GM19452 (cell line): Measurements from ENCODE around the gene KCNJ1.

Source experiments
- ATAC-seq: cut with Tn5 transposase; IDR thresholded peaks from one replicate; pipeline ENCODE4 v1.9.1; 2021; ENCODE audit not compliant: unreplicated experiment

The KCNJ1 gene

DNA sequence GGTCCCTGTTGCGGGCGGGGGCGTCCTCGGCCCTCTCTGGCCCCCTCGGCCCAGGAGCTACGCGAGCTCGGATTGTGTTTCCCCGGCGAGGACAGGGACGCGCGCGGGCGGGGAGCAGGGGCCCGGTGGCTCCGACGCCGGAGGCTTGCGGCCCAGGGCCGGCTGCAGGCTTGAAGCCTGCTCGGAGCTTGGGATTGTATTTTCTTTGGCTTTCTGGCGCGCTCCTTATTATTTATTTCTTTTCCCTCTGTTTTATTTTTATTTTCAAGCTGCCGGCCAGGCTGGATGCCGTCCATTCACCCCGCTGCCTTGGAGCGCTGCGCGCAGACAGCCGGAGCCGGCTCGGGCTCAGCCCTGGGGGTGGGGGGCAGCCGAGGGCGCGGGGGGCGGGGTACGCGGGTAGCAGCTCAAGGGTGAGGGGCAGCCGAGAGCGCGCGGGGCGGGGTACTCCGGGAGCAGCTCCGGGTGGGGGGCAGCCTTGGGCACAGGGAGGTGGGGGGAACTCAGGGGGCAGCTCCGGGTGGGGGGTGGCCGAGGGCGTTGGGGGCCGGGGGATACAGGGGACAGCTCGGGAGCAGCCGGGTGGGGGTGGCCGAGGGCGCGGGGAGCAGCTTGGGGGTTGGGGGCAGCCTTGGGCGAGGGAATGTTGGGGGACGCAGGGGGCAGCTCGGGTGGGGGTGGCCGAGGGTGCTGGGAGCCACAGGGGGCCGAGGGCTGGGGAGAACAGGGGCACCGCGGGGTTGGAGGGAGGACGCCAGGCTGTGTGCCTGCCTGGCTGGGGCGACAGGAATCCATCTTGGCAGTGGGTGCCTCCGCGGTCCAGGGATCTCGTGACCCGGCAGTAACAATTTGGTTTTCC, 42.7 kb downstream of the KCNJ1 start:
- ATAC-seq = no peak

DNA sequence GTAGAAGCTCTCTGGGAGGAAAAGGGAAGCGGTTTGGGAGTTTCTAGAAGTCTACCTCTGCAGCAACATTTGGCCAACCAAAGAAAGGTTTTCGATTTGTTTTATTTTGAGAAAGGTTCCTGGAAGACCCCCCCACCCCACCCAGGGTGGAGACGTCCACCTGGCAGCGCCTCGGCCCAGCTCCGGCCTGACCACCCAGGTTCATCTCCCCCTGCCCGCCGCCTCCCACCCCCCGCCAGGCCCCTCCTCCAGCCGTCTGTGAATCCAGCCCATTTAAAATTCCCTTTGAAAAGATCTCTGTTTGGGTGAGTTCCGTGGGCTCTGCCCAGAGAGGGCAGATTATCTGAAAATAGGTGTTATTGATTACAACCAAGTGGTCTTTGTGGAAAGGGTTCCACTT, 43.3 kb downstream of the KCNJ1 start:
- ATAC-seq = no peak

DNA sequence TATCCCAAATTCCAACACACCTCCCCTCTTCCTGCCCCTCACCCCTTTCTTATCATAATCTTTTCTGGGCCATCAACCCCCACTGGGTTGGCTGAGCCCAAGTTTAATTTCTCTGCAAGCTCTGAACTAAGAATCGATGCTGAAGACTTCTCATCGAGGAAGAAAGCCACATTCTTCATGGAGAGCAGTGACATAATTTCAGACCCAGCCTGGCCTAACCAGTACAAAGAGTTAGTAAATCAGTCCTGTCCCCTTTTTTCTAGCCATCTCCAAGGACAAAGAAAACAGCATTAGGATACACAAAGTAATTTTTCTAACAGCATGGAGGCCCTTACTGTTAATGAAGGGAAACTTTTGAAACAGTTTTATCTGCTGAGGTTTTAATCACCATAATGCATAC, 45.0 kb downstream of the KCNJ1 start:
- no peak for ATAC-seq

DNA sequence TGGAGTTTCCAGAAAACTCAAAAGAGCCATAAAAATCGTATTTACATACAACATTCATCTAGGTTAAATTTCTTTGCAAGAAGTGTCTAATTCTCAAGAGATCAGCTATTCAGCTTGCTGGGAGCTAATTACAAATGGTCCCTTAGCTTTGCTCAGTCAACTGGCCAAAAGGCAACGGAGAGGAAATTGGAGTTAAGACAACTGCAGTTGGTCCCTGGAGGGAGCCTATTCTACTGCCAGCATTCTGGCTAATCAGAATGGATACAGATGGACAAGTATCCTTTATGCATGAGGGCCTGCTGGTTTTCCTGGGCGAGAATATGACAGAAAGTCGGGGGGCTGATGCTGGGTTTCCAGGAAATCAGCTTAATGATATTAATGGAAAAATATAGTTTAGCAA, 45.5 kb downstream of the KCNJ1 start:
- ATAC-seq = no peak

DNA sequence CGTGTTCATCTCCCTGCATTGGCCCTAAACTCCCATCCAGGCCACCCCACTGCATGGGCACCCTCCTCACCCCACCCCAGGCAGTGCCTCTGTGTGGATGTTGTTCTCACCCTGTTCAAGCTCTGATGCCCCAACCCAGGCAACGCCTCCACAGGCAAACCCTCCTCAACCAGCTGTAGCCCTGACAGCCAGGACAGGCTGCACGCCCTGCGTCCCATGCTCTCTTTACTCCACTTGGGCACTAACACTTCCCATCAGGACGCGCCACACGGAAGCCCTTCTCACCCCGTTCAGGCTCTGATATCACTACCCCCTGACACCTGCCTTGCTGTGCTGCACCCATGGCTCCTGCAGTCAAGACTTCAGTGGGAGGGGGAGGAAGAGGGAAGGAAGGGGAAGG, 47.9 kb downstream of the KCNJ1 start:
- no peak for ATAC-seq

DNA sequence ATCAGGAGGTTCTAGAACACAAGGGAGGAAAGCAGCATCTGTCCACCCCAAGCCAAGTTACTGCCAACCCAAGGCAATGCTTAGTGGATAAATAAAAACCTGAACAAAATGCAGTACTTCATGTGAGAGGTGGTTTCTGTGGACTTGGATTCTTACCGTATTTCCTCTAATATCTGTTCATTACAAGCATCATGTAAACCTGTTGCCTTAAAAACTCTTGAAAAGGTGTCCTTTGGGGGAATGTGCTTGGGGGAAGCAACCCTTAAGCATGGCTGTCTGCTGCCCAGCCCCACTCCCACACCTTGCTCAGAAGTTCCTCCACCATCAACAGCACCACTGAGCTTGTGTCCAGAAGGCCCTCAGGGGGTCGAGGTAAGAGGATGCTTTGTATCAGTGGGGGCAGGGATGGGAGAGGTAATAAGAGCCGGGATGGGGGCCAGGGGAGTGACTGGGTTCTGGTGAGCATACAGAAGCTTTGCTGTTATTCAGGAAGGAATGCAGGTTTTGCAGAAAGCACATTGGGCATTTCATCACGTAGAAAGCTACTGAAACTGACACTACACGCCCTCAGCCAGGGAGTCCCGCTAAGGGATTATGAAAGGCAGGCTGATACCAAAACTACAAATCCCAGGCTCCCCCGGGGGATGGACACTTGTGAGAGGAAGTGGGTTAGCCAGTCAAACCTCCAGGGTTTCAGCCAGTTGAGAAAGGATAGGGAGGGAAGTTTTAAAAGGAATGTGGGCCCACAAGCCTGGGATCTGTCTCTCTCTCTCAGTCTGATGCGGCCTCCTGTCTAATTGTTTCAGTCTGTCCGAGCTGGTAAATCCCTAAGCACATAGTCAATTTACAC, 52.0 kb downstream of the KCNJ1 start:
- ATAC-seq = no peak

DNA sequence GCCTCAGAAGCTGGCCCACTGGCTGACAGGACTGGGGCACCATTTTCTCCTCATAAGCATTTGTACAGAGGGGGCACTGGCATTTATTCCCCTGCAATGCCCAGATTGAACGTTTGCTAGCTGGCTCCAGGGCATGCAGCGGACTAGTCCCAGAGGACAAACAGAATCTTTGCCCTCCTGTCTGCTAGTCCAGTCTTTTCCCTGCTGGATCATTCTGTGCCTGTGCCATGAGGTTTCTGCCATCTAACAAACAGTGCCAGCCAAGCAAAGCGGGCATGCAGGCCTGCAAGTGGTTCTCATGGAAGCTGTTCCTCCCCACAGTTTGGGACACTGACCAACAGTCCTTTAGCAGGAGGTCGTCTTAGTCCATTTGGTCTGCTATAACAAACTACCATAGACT, 53.4 kb downstream of the KCNJ1 start:
- ATAC-seq = no peak

DNA sequence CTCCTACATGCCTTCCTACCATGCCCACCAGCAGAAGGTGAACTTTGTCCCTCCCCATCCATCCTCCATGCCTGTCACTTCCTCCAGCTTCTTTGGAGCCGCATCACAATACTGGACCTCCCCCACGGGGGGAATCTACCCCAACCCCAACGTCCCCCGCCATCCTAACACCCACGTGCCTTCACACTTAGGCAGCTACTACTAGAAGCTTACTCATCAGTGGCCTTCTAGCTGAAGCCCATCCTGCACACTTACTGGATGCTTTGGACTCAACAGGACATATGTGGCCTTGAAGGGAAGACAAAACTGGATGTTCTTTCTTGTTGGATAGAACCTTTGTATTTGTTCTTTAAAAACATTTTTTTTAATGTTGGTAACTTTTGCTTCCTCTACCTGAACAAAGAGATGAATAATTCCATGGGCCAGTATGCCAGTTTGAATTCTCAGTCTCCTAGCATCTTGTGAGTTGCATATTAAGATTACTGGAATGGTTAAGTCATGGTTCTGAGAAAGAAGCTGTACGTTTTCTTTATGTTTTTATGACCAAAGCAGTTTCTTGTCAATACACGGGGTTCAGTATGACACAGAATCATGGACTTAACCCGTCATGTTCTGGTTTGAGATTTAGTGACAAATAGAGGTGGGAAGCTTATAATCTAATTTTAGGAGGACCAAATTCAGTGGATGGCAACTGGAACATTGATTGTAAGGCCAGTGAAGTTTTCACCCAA, 56.1 kb downstream of the KCNJ1 start:
- no peak for ATAC-seq

DNA sequence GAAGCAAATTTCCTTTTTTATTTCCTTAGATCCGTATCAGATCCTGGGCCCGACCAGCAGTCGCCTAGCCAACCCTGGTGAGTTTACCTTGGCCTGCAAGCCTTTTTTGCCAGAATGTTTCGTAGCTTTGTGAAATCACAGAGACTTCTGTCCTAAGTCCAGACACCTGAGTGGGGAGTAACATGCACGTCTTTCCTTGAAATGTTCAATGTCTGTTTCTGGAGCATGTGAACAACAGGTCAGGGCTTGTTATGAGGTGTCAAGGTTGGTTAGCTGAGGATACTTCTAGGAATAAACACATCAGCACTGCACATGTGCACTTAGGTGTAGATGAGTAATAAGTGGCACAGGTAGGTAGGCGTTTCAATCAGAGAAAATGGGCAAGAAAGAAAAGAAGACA, 58.0 kb downstream of the KCNJ1 start:
- ATAC-seq = no peak

DNA sequence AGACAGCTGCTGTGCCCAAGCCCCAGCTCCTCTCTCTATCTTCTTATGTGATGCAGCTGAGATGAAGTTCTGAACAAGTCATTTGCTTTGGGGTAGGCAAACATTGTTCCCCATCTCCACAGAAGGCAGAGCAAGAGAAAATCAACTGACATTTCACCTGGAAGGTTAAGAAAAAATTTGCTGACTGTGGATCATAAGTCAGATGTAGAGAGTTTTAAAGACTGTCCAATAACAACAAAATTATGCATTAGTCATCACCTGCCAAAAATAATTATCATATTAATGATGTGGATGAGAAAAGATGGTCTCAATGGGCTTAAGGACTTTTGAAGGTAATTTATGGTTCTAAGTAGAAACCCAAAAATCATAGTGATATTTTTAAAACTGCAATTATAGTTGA, 59.2 kb downstream of the KCNJ1 start:
- no peak for ATAC-seq

DNA sequence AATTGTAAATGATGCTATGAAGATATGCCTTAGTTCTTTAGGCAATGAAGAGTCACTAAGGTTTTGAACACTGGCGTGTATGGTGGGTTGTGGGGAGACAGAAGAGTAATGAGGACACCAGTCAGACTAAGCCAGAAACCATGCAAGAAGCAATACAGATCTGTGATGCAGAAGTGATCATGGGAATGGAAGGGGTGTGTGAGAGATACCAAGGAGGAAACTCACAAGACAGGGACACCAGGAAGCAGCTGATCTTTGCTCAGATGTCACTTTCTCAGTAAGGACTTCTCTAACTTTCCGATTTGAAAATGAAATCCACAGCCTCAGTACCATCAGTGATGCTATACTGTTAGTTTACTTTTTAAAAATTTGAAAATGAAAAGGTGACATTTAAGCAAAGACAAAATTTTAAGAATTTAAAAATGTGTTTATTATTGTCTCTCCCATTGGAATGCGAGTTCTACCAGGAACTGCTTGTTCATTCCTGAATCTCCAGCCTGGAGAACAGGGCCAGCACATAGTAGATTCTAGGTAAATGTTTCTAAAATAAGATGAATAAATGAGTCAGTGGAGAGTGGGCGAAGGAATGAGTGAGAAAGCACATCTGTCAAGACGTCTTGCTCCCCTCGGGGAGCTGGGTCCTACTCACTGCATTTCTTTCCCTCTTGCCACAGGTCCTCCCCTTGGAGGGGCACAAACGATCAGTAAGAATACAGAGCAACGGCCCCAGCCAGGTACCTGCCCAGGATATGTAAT, 60.4 kb downstream of the KCNJ1 start:
- ATAC-seq = no peak

DNA sequence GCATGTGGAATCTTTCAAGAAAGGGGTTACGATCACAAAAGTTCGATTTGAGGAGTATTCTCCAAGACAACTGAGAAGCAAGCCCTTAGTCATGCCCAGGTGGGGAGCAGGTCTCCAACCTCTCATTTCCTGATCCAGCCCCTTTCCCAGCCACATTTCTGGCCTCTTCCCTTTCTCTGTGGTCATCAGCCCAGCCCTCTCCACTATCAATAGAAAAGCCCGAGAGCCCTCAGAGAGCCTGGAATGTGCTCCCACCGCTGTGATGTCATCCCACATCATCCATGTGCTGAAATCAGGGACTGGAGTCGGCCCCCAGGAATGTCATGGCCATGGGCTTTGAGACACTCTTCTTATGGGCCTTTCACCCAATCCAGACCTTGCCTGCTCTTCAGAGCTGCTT, 62.6 kb downstream of the KCNJ1 start:
- no peak for ATAC-seq

DNA sequence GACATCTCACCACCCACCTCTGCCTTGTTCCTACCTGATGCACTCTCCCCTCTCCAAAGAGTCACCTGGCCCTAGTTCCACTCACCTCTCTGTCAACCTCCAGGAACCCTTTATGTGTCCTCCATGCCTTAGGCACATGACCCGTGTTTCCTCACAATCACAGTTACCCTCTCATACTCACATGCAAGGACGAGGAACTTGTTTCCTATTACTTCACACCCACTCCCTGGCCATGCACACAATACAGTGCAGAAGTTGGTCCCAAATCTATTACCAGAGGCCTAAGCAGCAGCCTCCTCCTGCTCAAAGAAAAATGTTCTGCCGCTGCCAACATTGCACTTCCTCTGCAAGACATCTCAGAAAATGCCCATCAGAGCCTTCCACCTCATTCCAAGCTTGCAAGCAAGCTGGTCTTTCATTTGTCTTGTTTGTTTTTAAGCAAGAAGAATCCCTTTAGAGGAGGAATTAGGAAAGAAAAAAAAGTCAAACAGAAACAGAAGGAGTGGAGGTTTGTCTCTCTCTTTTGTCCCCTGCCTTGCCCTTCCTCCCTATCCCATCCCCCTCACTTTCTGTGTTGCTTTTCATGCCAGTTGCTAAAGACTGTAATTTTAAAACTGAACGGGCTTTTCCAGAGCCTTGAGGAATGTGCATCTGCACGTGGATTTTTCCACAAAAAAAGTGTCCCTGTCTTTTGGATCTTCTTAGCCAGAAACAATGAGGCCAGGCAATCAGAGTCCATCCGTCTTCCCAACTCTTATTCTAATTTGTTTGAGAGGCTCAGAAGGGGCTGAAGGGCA, 63.4 kb downstream of the KCNJ1 start:
- ATAC-seq = no peak

DNA sequence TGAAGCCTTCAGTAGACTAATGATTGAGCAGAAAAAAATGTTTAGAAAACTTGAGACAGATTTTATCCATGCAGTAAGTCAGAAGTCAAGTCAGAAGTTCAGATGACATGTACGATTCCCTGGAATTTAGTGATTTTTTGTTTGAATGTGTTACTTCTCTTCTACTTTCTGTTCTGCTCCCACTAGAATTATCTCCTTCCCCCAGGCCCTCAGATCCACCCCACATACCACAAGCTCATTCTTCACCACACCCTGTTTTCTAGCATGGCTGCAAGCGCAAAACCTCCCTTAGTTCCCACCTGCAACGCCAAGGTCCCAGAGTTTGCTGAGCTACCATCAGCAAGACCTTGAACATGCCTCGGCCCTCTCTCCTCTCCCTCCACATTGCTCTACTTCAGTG, 64.1 kb downstream of the KCNJ1 start:
- no peak for ATAC-seq

DNA sequence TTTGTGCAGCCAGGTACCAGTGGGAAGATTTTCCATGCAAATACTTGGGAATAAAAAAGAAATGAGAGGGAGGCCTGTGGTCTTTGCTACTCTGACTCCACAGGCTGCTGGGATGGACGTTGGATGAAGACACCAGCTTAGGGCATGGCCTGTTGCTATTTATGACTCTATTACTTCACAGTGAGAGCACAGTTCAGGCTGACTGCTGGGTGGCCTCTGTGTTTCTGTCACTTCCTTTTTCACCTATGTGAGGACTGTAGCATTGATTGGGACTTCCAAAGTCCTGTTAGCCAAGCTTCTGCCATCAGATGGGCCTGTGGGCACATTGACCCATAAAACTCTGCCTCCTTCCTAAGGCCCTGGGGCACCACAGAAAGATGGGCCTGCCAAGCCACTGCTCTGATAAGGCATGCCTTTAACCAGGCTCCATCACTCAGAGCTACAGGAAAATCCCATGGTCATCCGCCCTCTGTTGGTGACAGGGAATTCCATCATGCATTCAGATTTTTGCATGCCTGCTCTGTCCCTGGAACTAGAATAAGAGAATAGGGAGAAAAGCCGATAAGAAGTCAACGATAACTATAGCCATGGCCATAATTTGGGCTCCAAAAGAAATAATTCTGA, 64.6 kb downstream of the KCNJ1 start:
- ATAC-seq = no peak

DNA sequence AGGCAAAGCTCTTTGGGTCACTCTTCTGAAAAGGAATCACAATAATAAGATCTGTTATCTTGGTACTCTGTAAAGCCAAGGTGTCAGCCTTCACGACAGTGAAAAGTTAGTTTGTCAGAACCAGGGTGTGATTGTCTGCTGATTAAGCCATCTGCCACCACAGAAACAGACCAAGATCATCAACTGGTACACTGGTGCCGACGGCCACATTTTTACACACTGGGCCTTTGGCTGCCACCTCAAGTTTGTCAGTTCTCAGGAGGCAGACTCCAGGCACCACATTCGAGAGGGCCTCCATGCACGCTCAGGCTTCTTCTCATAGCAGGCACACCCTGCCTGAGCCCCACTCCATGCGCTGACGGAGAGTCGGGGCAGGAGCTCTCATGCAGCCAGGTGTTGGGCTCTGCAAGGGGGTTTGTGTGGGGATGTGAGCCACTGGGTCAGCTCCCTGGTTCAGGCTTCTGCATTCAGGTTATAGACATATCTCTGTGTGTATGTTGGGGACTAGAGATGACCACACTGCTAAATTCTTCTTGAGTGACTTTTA, 66.2 kb downstream of the KCNJ1 start:
- no peak for ATAC-seq

DNA sequence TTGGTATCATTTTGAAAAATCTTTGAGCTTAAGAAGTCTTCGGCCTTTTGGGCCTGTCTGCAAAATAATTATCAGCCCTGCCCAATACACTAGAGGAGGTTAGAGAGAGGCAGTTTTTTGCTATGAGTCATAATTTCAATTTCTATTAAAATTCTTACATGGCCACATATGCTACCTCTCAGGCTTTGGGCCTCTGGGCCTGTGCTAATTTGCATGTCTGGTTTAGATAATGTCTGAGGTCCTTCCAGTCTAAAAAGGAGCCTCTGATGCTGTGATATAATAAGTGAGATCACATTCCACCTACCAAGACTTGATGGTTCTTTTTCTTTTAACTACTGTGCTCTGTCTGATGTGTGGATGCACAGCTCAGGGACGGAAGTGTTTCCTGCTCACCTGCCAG, 70.8 kb downstream of the KCNJ1 start:
- peak; percentile 99 for ATAC-seq

DNA sequence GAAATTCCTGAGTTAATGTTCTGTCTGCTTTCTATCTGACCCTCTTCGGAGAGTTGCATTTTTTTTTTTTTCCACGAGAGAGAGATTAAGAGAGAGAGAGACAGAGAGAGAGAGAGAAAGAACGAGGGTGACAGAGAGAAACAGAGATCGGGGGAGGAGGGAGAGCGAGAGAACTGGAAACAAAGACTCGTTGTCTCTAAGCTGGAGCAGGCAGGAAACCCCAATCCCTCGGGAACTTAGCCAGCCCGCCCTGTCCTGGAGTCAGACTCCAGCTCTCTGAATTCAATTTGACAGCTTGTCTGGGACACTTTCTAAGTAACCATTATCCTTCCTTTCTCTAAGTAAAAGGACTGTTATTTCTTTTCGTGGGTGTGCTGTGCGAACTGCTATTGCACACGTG, 76.9 kb downstream of the KCNJ1 start:
- no peak for ATAC-seq

DNA sequence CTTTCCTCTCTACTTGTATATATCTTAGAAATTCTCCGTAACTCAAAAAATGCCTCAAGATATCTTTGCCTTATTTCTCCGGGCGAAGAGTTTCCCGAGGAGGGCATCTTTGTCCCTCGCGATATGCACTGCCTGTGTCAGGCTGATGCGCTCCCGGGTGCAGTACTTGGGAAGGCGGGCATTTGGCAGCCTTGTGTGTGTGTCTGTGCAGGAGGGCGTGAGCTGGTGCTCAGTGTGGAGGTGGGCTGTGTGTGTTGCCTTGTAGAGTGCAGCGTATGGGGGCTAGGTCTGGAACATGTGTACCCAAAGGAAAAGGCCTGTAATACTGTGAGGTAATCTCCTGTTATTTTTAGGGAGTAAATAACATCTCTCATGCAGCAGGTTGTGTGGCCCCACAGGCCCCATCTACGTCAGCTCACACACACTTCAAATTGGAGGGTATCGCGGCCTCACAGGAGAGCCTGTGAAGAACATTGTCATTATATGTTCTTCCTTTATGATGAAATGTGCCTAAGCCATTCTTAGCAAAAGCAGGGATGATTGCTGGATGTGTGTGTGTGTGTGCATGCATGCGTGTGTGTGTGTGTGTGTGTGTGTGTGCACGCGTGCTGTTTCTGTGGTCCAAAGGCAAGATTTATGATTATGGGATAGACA, 77.5 kb downstream of the KCNJ1 start:
- no peak for ATAC-seq
